Esophagus squamous epithelium (tissue), 5 donors: ENCODE data around the gene NDUFS5. TPM values are rescaled to one million over a fixed set of nuclear protein-coding genes. Genes with fewer than 3 reads are reported as not detected.

Experiments
- DNase-seq: peaks from one replicate; lab custom pipeline; 2025; lab: John Stamatoyannopoulos, UW
- H3K27ac ChIP-seq, 4 donors: fragments of 200-600 bp; sonication (generic); one replicate each; pipeline ENCODE4 v1.5.1; 2016 to 2019; ENCODE audit warnings: mild to moderate bottlenecking in 1 of 4
- H3K27me3 ChIP-seq, 4 donors: fragments of 200-600 bp; sonication (generic); 1 replicate in 3 of 4; 2 replicates in 1 of 4; pipeline versions ENCODE4 v1.5.1 to v1.6.0; 2017 to 2021; ENCODE audit warnings: antibody characterized with exemption in 1 of 4
- H3K36me3 ChIP-seq, 3 donors: fragments of 200-600 bp; sonication (generic); one replicate each; pipeline ENCODE4 v1.5.1; 2016 to 2019
- H3K4me1 ChIP-seq, 3 donors: fragments of 200-600 bp; sonication (generic); one replicate each; pipeline ENCODE4 v1.5.1; 2017 to 2019
- H3K4me3 ChIP-seq, 4 donors: fragments of 200-600 bp; sonication (generic); 1 replicate in 3 of 4; 2 replicates in 1 of 4; pipeline ENCODE4 v1.5.1; 2016 to 2019; ENCODE audit warnings: mild to moderate bottlenecking in 2 of 4, moderate library complexity in 1 of 4
- H3K9me3 ChIP-seq, 3 donors: fragments of 200-600 bp; sonication (generic); one replicate each; pipeline ENCODE4 v1.5.1; 2016 to 2019
- CTCF ChIP-seq, 6 experiments: fragments of 450-650 bp in 4 of 6; fragments of 200-600 bp in 2 of 6; sonication (generic) in 2 of 6; IDR thresholded peaks; one replicate each; pipeline ENCODE4 v1.5.1; 2016 to 2019; ENCODE audit warnings: antibody characterized with exemption in 6 of 6, mild to moderate bottlenecking in 4 of 6, moderate library complexity in 4 of 6
- POLR2A ChIP-seq, 4 donors: fragments of 450-650 bp; IDR thresholded peaks; one replicate each; pipeline ENCODE4 v1.6.1; 2017; ENCODE audit warnings: antibody characterized with exemption in 4 of 4, mild to moderate bottlenecking in 4 of 4, moderate library complexity in 3 of 4
- WGBS, 2 donors: methylation state at CpG; one replicate each; pipeline ENCODE4 v1.1.5; 2018; 5-methylcytosine and 5-hydroxymethylcytosine counted together
- intact Hi-C: fragments of 100-400 bp; cut with DNase I; formaldehyde crosslinking; loops from one replicate; pipeline ENCODE4 v1.15.0; 2022
- total RNA-seq, 4 donors: library from RNA; depleted of rRNA; stranded (reverse); fragments of >200 nt; gene quantifications; one replicate each; pipeline ENCODE4 v1.1.0, GENCODE V29; 2016
- donor health status: DM: yes; HTN: yes; CAD: no.

The NDUFS5 gene
- total RNA-seq, 4 donors from 2014 or later: 300 to 496 (median 418) TPM

GRCh38 chr1:39081271-39082009, 55.3 kb downstream of the NDUFS5 start:
- peak overlapping the region; percentile 40 to 74 (median 53) for H3K4me3 ChIP-seq
- TF ChIP-seq CTCF (IDR thresholded peaks at IDR 0.05) (peak in 1 of 6 experiments; percentile 9), POLR2A (IDR thresholded peaks at IDR 0.05) (no peak)
- 0% methylated on average over 1 of the region's 105 CpGs; no CpG with 5 or more reads in 1 of the 2 donors for WGBS, 2 donors
- intact Hi-C loops: no loop called here
- H3K27ac ChIP-seq: peak overlapping the region in 1 of 4 donors; percentile 17
- H3K27me3 ChIP-seq: peaks cover 0 to 54% (median 0%) of the 10 kb centered on the region in 4 donors
- DNase-seq: no peak
- H3K36me3 ChIP-seq: no peaks in the 10 kb centered on the region
- H3K9me3 ChIP-seq: no peaks in the 10 kb centered on the region
- peaks cover 8 to 31% (median 12%) of the 10 kb centered on the region in 3 donors for H3K4me1 ChIP-seq

- Histone ChIP-seq H3K4me3 (peak overlapping the region; percentile 40 to 74 (median 53)), H3K27ac (peak overlapping the region in 1 of 4 donors; percentile 17), H3K27me3 (peaks cover 0 to 54% (median 0%) of the 10 kb centered on the region in 4 donors), H3K9me3 (no peaks in the 10 kb centered on the region), H3K4me1 (peaks cover 8 to 33% (median 9%) of the 10 kb centered on the region in 3 donors), H3K36me3 (no peaks in the 10 kb centered on the region)
- 44 to 47% methylated on average over 7 to 12 of the region's 29 CpGs for WGBS, 2 donors
- DNase-seq: no peak
- intact Hi-C loops: no loop called here
- TF ChIP-seq CTCF (IDR thresholded peaks at IDR 0.05) (no peak), POLR2A (IDR thresholded peaks at IDR 0.05) (no peak)
These were observed 56.1 kb downstream of the NDUFS5 start for GRCh38 chr1:39082010-39082799.

- DNase-seq: no peak
- no peak overlapping the region for H3K4me3 ChIP-seq
- peaks cover 9 to 34% (median 9%) of the 10 kb centered on the region in 3 donors for H3K4me1 ChIP-seq
These were observed 56.8 kb downstream of the NDUFS5 start for GRCh38 chr1:39082811-39083576.

GRCh38 chr1:39084191-39084590, 58.0 kb downstream of the NDUFS5 start:
- intact Hi-C loops: no loop called here
- Histone ChIP-seq H3K9me3 (no peaks in the 10 kb centered on the region), H3K27ac (no peak overlapping the region), H3K36me3 (no peaks in the 10 kb centered on the region), H3K4me1 (peaks cover 9 to 34% (median 9%) of the 10 kb centered on the region in 3 donors), H3K27me3 (peaks cover 0 to 54% (median 0%) of the 10 kb centered on the region in 4 donors), H3K4me3 (no peak overlapping the region)
- 85 to 87% methylated on average over 12 to 17 of the region's 17 CpGs for WGBS, 2 donors
- no peak for DNase-seq
- TF ChIP-seq POLR2A (IDR thresholded peaks at IDR 0.05) (no peak), CTCF (IDR thresholded peaks at IDR 0.05) (no peak)

More at GRCh38 chr1:39082811-39083576, 56.8 kb downstream of the NDUFS5 start:
- Histone ChIP-seq H3K27ac (no peak overlapping the region), H3K27me3 (peaks cover 0 to 54% (median 0%) of the 10 kb centered on the region in 4 donors), H3K36me3 (no peaks in the 10 kb centered on the region), H3K9me3 (no peaks in the 10 kb centered on the region)
- intact Hi-C loops: no loop called here
- TF ChIP-seq POLR2A (IDR thresholded peaks at IDR 0.05) (no peak), CTCF (IDR thresholded peaks at IDR 0.05) (no peak)
- 100% methylated on average over 3 to 4 of the region's 4 CpGs for WGBS, 2 donors

Other genes with a start within 250 kb of the NDUFS5 start
- gene RRAGC, start 166.6 kb upstream of the NDUFS5 start, total RNA-seq: 10 to 100 TPM; 11.9 to 20.1 (median 17.5) TPM
- 10 to 100 TPM; 22.7 to 42.0 (median 26.0) TPM for gene MYCBP, start 153.0 kb upstream of the NDUFS5 start, total RNA-seq
- under 1 TPM in 2 of 4 donors, not detected in 2; 0.50 to 0.75 TPM for gene GJA9, start 144.8 kb upstream of the NDUFS5 start, total RNA-seq
- gene RHBDL2, start 84.5 kb upstream of the NDUFS5 start, total RNA-seq: 10 to 100 TPM; 11.6 to 23.0 (median 17.4) TPM
- 10 to 100 TPM; 23.5 to 30.0 (median 27.1) TPM for gene AKIRIN1, start 35.1 kb upstream of the NDUFS5 start, total RNA-seq
- 100 to 1,000 TPM in 2 of 4 donors, 10 to 100 TPM in 2; 82.1 to 247 (median 154) TPM for gene MACF1, start 178.3 kb downstream of the NDUFS5 start, total RNA-seq